Muscle of leg (tissue), 11 donors: ENCODE measurements around the gene ERICH6B. TPM values are rescaled to one million over a fixed set of nuclear protein-coding genes. Genes with fewer than 3 reads are reported as not detected.

Experiments
- DNase-seq: peaks from one replicate; pipeline ENCODE4 v3.0.0; 2013
- H3K27ac ChIP-seq: one replicate; pipeline ENCODE4 v1.5.1; 2013; ENCODE audit warnings: mild to moderate bottlenecking, low read length, control low read depth
- H3K27me3 ChIP-seq: one replicate; pipeline ENCODE4 v1.6.1; 2013; ENCODE audit warnings: low read length; ENCODE audit not compliant: control insufficient read depth, insufficient read depth
- H3K36me3 ChIP-seq: one replicate; pipeline ENCODE4 v1.6.1; 2013; ENCODE audit warnings: low read length; ENCODE audit not compliant: control insufficient read depth, insufficient read depth
- H3K4me1 ChIP-seq: one replicate; pipeline ENCODE4 v1.6.1; 2013; ENCODE audit warnings: low read length; ENCODE audit not compliant: control insufficient read depth, insufficient read depth
- H3K4me3 ChIP-seq: one replicate; pipeline ENCODE4 v1.5.1; 2013; ENCODE audit warnings: low read length, control low read depth
- H3K9me3 ChIP-seq: replicated peaks from 2 replicates; pipeline ENCODE4 v1.6.1; 2013; ENCODE audit warnings: low read depth, low read length; ENCODE audit not compliant: control insufficient read depth
- WGBS: methylation state at CpG from one replicate; pipeline ENCODE4 v1.1.5; 2013; ENCODE audit warnings: missing lambda C conversion rate; ENCODE audit not compliant: insufficient coverage; 5-methylcytosine and 5-hydroxymethylcytosine counted together
- polyA plus RNA-seq, 8 donors: library from polyadenylated mRNA; unstranded; fragments of 120-200 nt; gene quantifications; one replicate each; pipeline versions ENCODE4 v1.2.1 to v1.2.3, GENCODE V29; 2013; ENCODE audit warnings: inconsistent platforms in 1 of 8, low replicate concordance in 1 of 8; ENCODE audit not compliant: insufficient read length in 8 of 8, insufficient read depth in 1 of 8
- total RNA-seq: library from RNA; stranded (reverse); fragments of 120-200 nt; gene quantifications from one replicate; pipeline ENCODE4 v1.2.4, GENCODE V29; 2013

Gene ERICH6B
- total and polyA plus RNA-seq, 9 donors, result 0.35 to 2.4 (median 0.76) TPM; not detected in 1

- H3K27ac ChIP-seq, result no peak overlapping the region
- no peak overlapping the region for H3K4me3 ChIP-seq
- DNase-seq, result no peak
- no peaks in the 10 kb centered on the region for H3K4me1 ChIP-seq
- H3K9me3 ChIP-seq, result no peaks in the 10 kb centered on the region
- WGBS, result 85% methylated on average over 6 of the region's 7 CpGs
- no peaks in the 10 kb centered on the region for H3K27me3 ChIP-seq
- no peaks in the 10 kb centered on the region for H3K36me3 ChIP-seq
Measured at GRCh38 chr13:45630791-45631190, 15.3 kb upstream of the ERICH6B start.

GRCh38 chr13:45629940-45630339 is 14.4 kb upstream of the ERICH6B start:
- Histone ChIP-seq H3K4me1 (no peaks in the 10 kb centered on the region), H3K4me3 (no peak overlapping the region), H3K27me3 (no peaks in the 10 kb centered on the region), H3K36me3 (no peaks in the 10 kb centered on the region), H3K9me3 (no peaks in the 10 kb centered on the region), H3K27ac (no peak overlapping the region)
- 100% methylated on average over 1 of the region's 1 CpG for WGBS
- DNase-seq, result no peak

- Histone ChIP-seq H3K36me3 (no peaks in the 10 kb centered on the region), H3K27ac (no peak overlapping the region)
- WGBS, result 85% methylated on average over 2 of the region's 3 CpGs
Measured at GRCh38 chr13:45628094-45628493, 12.6 kb upstream of the ERICH6B start.

GRCh38 chr13:45627656-45628055 is 12.1 kb upstream of the ERICH6B start:
- H3K27ac ChIP-seq, result no peak overlapping the region
- no peaks in the 10 kb centered on the region for H3K36me3 ChIP-seq
- WGBS, result no CpG with 5 or more reads among the region's 1 CpG
- no peaks in the 10 kb centered on the region for H3K9me3 ChIP-seq
- no peak for DNase-seq
- peaks cover 3% of the 10 kb centered on the region for H3K27me3 ChIP-seq
- H3K4me1 ChIP-seq, result no peaks in the 10 kb centered on the region
- H3K4me3 ChIP-seq, result no peak overlapping the region

More at GRCh38 chr13:45628094-45628493, 12.6 kb upstream of the ERICH6B start:
- peaks cover under 1% of the 10 kb centered on the region for H3K27me3 ChIP-seq
- H3K4me3 ChIP-seq, result no peak overlapping the region
- no peaks in the 10 kb centered on the region for H3K9me3 ChIP-seq
- no peak for DNase-seq
- H3K4me1 ChIP-seq, result no peaks in the 10 kb centered on the region

- Histone ChIP-seq H3K4me1 (no peaks in the 10 kb centered on the region), H3K9me3 (no peaks in the 10 kb centered on the region), H3K36me3 (no peaks in the 10 kb centered on the region), H3K27me3 (peaks cover 3% of the 10 kb centered on the region), H3K27ac (no peak overlapping the region), H3K4me3 (no peak overlapping the region)
- no peak for DNase-seq
- 80% methylated on average over 1 of the region's 4 CpGs for WGBS
Measured at GRCh38 chr13:45626731-45627374, 11.3 kb upstream of the ERICH6B start.

GRCh38 chr13:45623516-45624090 is 8.1 kb upstream of the ERICH6B start:
- DNase-seq, result no peak
- Histone ChIP-seq H3K4me1 (no peaks in the 10 kb centered on the region), H3K4me3 (no peak overlapping the region), H3K36me3 (no peaks in the 10 kb centered on the region), H3K27me3 (peaks cover 3% of the 10 kb centered on the region), H3K27ac (no peak overlapping the region), H3K9me3 (no peaks in the 10 kb centered on the region)
- 40% methylated on average over 1 of the region's 5 CpGs for WGBS

- WGBS, result 39% methylated on average over 4 of the region's 6 CpGs
- peaks cover 3% of the 10 kb centered on the region for H3K27me3 ChIP-seq
- no peak overlapping the region for H3K27ac ChIP-seq
- H3K9me3 ChIP-seq, result no peaks in the 10 kb centered on the region
- H3K36me3 ChIP-seq, result no peaks in the 10 kb centered on the region
- no peak for DNase-seq
- H3K4me3 ChIP-seq, result no peak overlapping the region
- no peaks in the 10 kb centered on the region for H3K4me1 ChIP-seq
Measured at GRCh38 chr13:45621950-45622349, 6.4 kb upstream of the ERICH6B start.

GRCh38 chr13:45607931-45608330 is 7.6 kb downstream of the ERICH6B start:
- no peak for DNase-seq
- WGBS, result no CpG with 5 or more reads among the region's 3 CpGs

GRCh38 chr13:45604892-45605291 is 10.6 kb downstream of the ERICH6B start:
- no peak overlapping the region for H3K27ac ChIP-seq
- H3K4me3 ChIP-seq, result no peak overlapping the region
- H3K36me3 ChIP-seq, result no peaks in the 10 kb centered on the region
- peaks cover 3% of the 10 kb centered on the region for H3K4me1 ChIP-seq
- 64% methylated on average over 4 of the region's 4 CpGs for WGBS
- H3K9me3 ChIP-seq, result no peaks in the 10 kb centered on the region
- no peak for DNase-seq
- peaks cover under 1% of the 10 kb centered on the region for H3K27me3 ChIP-seq

More at GRCh38 chr13:45607931-45608330, 7.6 kb downstream of the ERICH6B start:
- H3K27me3 ChIP-seq, result peaks cover 2% of the 10 kb centered on the region
- H3K9me3 ChIP-seq, result no peaks in the 10 kb centered on the region
- no peaks in the 10 kb centered on the region for H3K4me1 ChIP-seq
- H3K36me3 ChIP-seq, result no peaks in the 10 kb centered on the region
- no peak overlapping the region for H3K27ac ChIP-seq
- H3K4me3 ChIP-seq, result no peak overlapping the region

GRCh38 chr13:45603338-45603737 is 12.2 kb downstream of the ERICH6B start:
- H3K27me3 ChIP-seq, result peaks cover 3% of the 10 kb centered on the region
- 93% methylated on average over 4 of the region's 4 CpGs for WGBS
- no peaks in the 10 kb centered on the region for H3K36me3 ChIP-seq
- DNase-seq, result no peak
- H3K9me3 ChIP-seq, result no peaks in the 10 kb centered on the region
- peaks cover 3% of the 10 kb centered on the region for H3K4me1 ChIP-seq
- no peak overlapping the region for H3K4me3 ChIP-seq
- no peak overlapping the region for H3K27ac ChIP-seq
